ENCODE results near the gene OXSR1. TPM values are rescaled to one million over a fixed set of nuclear protein-coding genes. Genes with fewer than 3 reads are reported as not detected.

OXSR1 gene
- total RNA-seq, 1 experiment from 2014 or later, result 33.2 TPM

GRCh38 chr3:38153221-38153620, 12.1 kb upstream of the OXSR1 start:
- ATAC-seq (no peak), DNase-seq (ENCODE audit: low read depth, low spot score) (no peak)
- Histone ChIP-seq H3K4me3 (ENCODE audit: low read depth in 2 of 2, low read length in 2 of 2) (no peak overlapping the region), H3K27ac (ENCODE audit: low read length) (no peak overlapping the region), H3K4me1 (ENCODE audit: control insufficient read depth, insufficient read depth, low read length) (no peaks in the 10 kb centered on the region), H3K9me3 (ENCODE audit: control insufficient read depth, insufficient read depth, low read depth, low read length) (no peaks in the 10 kb centered on the region), H3K27me3 (ENCODE audit: control insufficient read depth, insufficient read depth, low read length) (no peaks in the 10 kb centered on the region), H3K36me3 (ENCODE audit: control insufficient read depth, insufficient read depth, low read length) (no peaks in the 10 kb centered on the region; the same call in 1 of the 2 replicates)
- CTCF ChIA-PET, result no interaction called here
- no peak for TF ChIP-seq POLR2AphosphoS5 (IDR thresholded peaks at IDR 0.05; ENCODE audit: low read depth, low read length)
- TF ChIP-seq REST (IDR thresholded peaks at IDR 0.05; ENCODE audit: insufficient read depth in 1 of 2, low read depth in 2 of 2, low read length in 1 of 2), result no peak
- TF ChIP-seq SIN3A (IDR thresholded peaks at IDR 0.05; ENCODE audit: borderline replicate concordance, insufficient read depth, low read depth, low read length), result no peak
- TF ChIP-seq TCF7L2 (IDR thresholded peaks at IDR 0.05; ENCODE audit: low read depth, low read length), result no peak
- no peak for TF ChIP-seq CTCF (IDR thresholded peaks at IDR 0.05)
- in situ Hi-C loops (cut with HindIII; ENCODE audit: low pct_unique_long_range_greater_than_20kb, low sequenced_read_pairs) (no loop called here), intact Hi-C loops (cut with micrococcal nuclease; ENCODE audit: unreplicated experiment) (no loop called here)
- BruUV-seq (replicated peaks), result no TSS peak
- POLR2A ChIA-PET, result no interaction called here

GRCh38 chr3:38154033-38154494, 11.3 kb upstream of the OXSR1 start:
- no peak for DNase-seq (ENCODE audit: low read depth, low spot score)
- BruUV-seq (replicated peaks), result no TSS peak
- no peak overlapping the region for H3K4me3 ChIP-seq (ENCODE audit: low read depth in 2 of 2, low read length in 2 of 2)
- no peaks in the 10 kb centered on the region for H3K4me1 ChIP-seq (ENCODE audit: control insufficient read depth, insufficient read depth, low read length)
- intact Hi-C loops (cut with micrococcal nuclease; ENCODE audit: unreplicated experiment), result no loop called here
- ChIA-PET POLR2A (no interaction called here), CTCF (no interaction called here)
- H3K27ac ChIP-seq (ENCODE audit: low read length), result no peak overlapping the region
- in situ Hi-C loops (cut with HindIII; ENCODE audit: low pct_unique_long_range_greater_than_20kb, low sequenced_read_pairs), result no loop called here
- H3K27me3 ChIP-seq (ENCODE audit: control insufficient read depth, insufficient read depth, low read length), result no peaks in the 10 kb centered on the region
- H3K36me3 ChIP-seq (ENCODE audit: control insufficient read depth, insufficient read depth, low read length), result no peaks in the 10 kb centered on the region; the same call in 1 of the 2 replicates
- no peak for ATAC-seq
- no peaks in the 10 kb centered on the region for H3K9me3 ChIP-seq (ENCODE audit: control insufficient read depth, insufficient read depth, low read depth, low read length)
- TF ChIP-seq REST (IDR thresholded peaks at IDR 0.05; ENCODE audit: insufficient read depth in 1 of 2, low read depth in 2 of 2, low read length in 1 of 2) (no peak), SIN3A (IDR thresholded peaks at IDR 0.05; ENCODE audit: borderline replicate concordance, insufficient read depth, low read depth, low read length) (no peak), TCF7L2 (IDR thresholded peaks at IDR 0.05; ENCODE audit: low read depth, low read length) (no peak), POLR2AphosphoS5 (IDR thresholded peaks at IDR 0.05; ENCODE audit: low read depth, low read length) (no peak), CTCF (IDR thresholded peaks at IDR 0.05) (no peak)

Data from Panc1 (cell line).